ENCODE measurements around the gene LTB4R2. TPM values are rescaled to one million over a fixed set of nuclear protein-coding genes. Genes with fewer than 3 reads are reported as not detected.
A peak's percentile ranks its signal among the peaks of the same experiment; 100 is the strongest.

The LTB4R2 gene
- total and polyA plus RNA-seq, 7 donors = under 0.01 to 5.5 (median 3.6) TPM; not detected in 1

DNA sequence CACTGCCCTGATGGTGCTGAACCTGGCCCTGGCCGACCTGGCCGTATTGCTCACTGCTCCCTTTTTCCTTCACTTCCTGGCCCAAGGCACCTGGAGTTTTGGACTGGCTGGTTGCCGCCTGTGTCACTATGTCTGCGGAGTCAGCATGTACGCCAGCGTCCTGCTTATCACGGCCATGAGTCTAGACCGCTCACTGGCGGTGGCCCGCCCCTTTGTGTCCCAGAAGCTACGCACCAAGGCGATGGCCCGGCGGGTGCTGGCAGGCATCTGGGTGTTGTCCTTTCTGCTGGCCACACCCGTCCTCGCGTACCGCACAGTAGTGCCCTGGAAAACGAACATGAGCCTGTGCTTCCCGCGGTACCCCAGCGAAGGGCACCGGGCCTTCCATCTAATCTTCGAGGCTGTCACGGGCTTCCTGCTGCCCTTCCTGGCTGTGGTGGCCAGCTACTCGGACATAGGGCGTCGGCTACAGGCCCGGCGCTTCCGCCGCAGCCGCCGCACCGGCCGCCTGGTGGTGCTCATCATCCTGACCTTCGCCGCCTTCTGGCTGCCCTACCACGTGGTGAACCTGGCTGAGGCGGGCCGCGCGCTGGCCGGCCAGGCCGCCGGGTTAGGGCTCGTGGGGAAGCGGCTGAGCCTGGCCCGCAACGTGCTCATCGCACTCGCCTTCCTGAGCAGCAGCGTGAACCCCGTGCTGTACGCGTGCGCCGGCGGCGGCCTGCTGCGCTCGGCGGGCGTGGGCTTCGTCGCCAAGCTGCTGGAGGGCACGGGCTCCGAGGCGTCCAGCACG, 6.1 kb downstream of the LTB4R2 start:
- no peak overlapping the region for H3K4me3 ChIP-seq
- intact Hi-C loops (cut with DNase I) = no loop called here
- no peak for TF ChIP-seq EP300 (IDR thresholded peaks at IDR 0.05)
- peak in 2 of 4 donors; percentile 8 to 27 for TF ChIP-seq POLR2AphosphoS5 (IDR thresholded peaks at IDR 0.05)
- TF ChIP-seq CTCF (IDR thresholded peaks at IDR 0.05) = no peak
- TF ChIP-seq POLR2A (IDR thresholded peaks at IDR 0.05) = no peak
- peaks cover 0 to 19% (median 17%) of the 10 kb centered on the region in 4 donors for H3K4me1 ChIP-seq
- H3K9me3 ChIP-seq = no peaks in the 10 kb centered on the region
- H3K27ac ChIP-seq = peak overlapping the region in 3 of 4 donors; percentile 1 to 52 (median 17)
- WGBS, 2 donors = 17 to 64% methylated on average over 70 of the region's 70 CpGs
- no peak for DNase-seq
- no peaks in the 10 kb centered on the region for H3K36me3 ChIP-seq
- H3K27me3 ChIP-seq = peaks cover 5 to 57% (median 38%) of the 10 kb centered on the region in 3 donors

DNA sequence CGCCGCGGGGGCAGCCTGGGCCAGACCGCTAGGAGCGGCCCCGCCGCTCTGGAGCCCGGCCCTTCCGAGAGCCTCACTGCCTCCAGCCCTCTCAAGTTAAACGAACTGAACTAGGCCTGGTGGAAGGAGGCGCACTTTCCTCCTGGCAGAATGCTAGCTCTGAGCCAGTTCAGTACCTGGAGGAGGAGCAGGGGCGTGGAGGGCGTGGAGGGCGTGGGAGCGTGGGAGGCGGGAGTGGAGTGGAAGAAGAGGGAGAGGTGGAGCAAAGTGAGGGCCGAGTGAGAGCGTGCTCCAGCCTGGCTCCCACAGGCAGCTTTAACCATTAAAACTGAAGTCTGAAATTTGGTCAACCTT, 6.6 kb downstream of the LTB4R2 start:
- intact Hi-C loops (cut with DNase I) = no loop called here
- TF ChIP-seq POLR2A (IDR thresholded peaks at IDR 0.05) (no peak), EP300 (IDR thresholded peaks at IDR 0.05) (no peak), POLR2AphosphoS5 (IDR thresholded peaks at IDR 0.05) (no peak), CTCF (IDR thresholded peaks at IDR 0.05) (no peak)
- WGBS, 2 donors = 45 to 68% methylated on average over 18 of the region's 18 CpGs
- H3K9me3 ChIP-seq = no peaks in the 10 kb centered on the region
- peak; percentile 59 for DNase-seq
- H3K36me3 ChIP-seq = no peaks in the 10 kb centered on the region
- H3K27ac ChIP-seq = peak overlapping the region in 1 of 4 donors; percentile 52
- H3K27me3 ChIP-seq = peaks cover 5 to 57% (median 38%) of the 10 kb centered on the region in 3 donors
- H3K4me3 ChIP-seq = no peak overlapping the region
- H3K4me1 ChIP-seq = peaks cover 0 to 13% (median 11%) of the 10 kb centered on the region in 4 donors

DNA sequence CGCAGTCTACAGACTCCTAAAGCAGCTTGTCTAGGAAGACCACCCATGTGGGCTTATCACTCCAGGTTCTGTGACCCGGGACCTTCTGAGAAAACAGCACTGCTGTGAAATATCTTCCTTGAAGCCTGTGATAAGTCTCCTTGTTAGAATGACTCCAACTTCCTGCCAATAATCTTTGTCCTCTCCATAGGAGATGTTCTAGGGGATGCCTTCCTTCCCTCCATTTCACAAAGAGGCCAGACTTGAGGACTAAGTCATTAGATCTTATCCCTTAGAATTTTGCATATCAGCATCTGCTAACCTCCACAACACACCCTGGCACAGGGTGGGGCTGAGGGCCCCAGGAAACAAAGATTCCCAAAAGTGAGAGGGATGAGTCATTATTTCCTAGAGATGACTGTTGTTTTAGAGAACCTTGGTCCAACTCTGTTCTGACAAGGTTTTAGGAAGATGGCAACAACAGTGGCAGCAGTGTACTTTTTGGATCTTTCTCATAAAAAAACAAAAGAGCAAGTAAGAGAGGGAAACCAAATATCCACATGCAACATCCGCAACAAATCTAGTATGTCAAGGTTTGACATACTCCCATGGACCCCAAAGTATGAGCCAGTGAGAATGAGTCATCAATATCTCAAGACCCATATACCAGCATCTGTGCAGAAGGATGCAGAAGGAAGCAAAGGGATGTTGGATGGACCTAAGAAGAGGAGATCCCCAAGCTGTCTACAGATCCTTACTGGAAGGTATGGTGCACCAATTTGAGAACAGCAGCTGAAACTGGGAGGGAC, 7.4 kb downstream of the LTB4R2 start:
- Histone ChIP-seq H3K27ac (no peak overlapping the region), H3K27me3 (peaks cover 5 to 57% (median 38%) of the 10 kb centered on the region in 3 donors), H3K36me3 (no peaks in the 10 kb centered on the region), H3K4me3 (no peak overlapping the region), H3K4me1 (peaks cover 0 to 9% (median 8%) of the 10 kb centered on the region in 4 donors), H3K9me3 (no peaks in the 10 kb centered on the region)
- WGBS, 2 donors = 86 to 93% methylated on average over 3 of the region's 3 CpGs
- TF ChIP-seq POLR2AphosphoS5 (IDR thresholded peaks at IDR 0.05) = no peak
- TF ChIP-seq CTCF (IDR thresholded peaks at IDR 0.05) = no peak
- no peak for TF ChIP-seq EP300 (IDR thresholded peaks at IDR 0.05)
- TF ChIP-seq POLR2A (IDR thresholded peaks at IDR 0.05) = no peak
- intact Hi-C loops (cut with DNase I) = no loop called here
- DNase-seq = no peak

DNA sequence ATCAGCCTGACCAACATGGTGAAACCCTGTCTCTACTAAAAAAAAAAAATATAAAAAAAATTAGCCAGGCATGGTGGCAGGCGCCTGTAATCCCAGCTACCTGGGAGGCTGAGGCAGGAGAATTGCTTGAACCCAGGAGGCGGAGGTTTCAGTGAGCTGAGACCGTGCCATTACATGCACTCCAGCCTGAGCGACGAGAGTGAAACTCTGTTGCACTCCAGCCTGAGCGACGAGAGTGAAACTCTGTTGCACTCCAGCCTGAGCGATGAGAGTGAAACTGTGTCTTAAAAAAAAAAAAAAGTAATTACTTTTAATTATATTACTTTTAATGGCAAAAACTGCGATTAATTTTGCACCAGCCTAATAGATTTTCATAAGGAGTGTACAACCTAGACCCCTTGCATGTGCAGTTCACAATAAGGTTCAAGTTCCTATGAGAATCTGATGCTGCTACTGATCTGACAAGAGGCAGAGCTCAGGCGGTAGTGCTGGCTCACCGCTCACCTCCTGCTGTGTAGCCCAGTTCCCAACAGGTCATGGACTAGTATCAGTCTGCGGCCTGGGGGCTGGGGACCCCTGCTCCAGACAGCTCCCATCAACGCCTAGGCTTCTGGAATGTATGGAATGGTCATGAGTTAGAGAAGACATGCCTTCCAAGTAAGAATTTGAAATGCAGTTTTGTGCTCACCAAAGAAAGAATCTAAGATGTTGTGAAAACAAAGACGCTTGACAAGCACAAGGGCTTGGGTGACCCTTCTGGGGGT, 11.5 kb downstream of the LTB4R2 start:
- no peak for DNase-seq
- H3K27ac ChIP-seq = no peak overlapping the region
- no peak overlapping the region for H3K4me3 ChIP-seq
- H3K27me3 ChIP-seq = peaks cover 5 to 42% (median 26%) of the 10 kb centered on the region in 3 donors
- no peak for TF ChIP-seq CTCF (IDR thresholded peaks at IDR 0.05)
- no peak for TF ChIP-seq EP300 (IDR thresholded peaks at IDR 0.05)
- no peak for TF ChIP-seq POLR2A (IDR thresholded peaks at IDR 0.05)
- no peak for TF ChIP-seq POLR2AphosphoS5 (IDR thresholded peaks at IDR 0.05)
- H3K36me3 ChIP-seq = no peaks in the 10 kb centered on the region
- peaks cover 0 to 3% (median 2%) of the 10 kb centered on the region in 4 donors for H3K4me1 ChIP-seq
- intact Hi-C loops (cut with DNase I) = no loop called here
- no peaks in the 10 kb centered on the region for H3K9me3 ChIP-seq
- WGBS, 2 donors = 92% methylated on average over 14 of the region's 14 CpGs

All from sigmoid colon (tissue), 7 donors.